GM18499 (cell line): Measurements from ENCODE around the gene CIITA.
"Not testable (repeated sequence)": the region's sequence is repeated elsewhere in the genome, so short reads cannot be mapped to it uniquely, and the experiment has no call there.

Source experiments
- ATAC-seq: cut with Tn5 transposase; IDR thresholded peaks from one replicate; pipeline ENCODE4 v1.9.1; 2021; ENCODE audit warnings: moderate number of reproducible peaks; ENCODE audit not compliant: insufficient read depth, unreplicated experiment

The CIITA gene, protein sequence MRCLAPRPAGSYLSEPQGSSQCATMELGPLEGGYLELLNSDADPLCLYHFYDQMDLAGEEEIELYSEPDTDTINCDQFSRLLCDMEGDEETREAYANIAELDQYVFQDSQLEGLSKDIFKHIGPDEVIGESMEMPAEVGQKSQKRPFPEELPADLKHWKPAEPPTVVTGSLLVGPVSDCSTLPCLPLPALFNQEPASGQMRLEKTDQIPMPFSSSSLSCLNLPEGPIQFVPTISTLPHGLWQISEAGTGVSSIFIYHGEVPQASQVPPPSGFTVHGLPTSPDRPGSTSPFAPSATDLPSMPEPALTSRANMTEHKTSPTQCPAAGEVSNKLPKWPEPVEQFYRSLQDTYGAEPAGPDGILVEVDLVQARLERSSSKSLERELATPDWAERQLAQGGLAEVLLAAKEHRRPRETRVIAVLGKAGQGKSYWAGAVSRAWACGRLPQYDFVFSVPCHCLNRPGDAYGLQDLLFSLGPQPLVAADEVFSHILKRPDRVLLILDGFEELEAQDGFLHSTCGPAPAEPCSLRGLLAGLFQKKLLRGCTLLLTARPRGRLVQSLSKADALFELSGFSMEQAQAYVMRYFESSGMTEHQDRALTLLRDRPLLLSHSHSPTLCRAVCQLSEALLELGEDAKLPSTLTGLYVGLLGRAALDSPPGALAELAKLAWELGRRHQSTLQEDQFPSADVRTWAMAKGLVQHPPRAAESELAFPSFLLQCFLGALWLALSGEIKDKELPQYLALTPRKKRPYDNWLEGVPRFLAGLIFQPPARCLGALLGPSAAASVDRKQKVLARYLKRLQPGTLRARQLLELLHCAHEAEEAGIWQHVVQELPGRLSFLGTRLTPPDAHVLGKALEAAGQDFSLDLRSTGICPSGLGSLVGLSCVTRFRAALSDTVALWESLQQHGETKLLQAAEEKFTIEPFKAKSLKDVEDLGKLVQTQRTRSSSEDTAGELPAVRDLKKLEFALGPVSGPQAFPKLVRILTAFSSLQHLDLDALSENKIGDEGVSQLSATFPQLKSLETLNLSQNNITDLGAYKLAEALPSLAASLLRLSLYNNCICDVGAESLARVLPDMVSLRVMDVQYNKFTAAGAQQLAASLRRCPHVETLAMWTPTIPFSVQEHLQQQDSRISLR

DNA sequence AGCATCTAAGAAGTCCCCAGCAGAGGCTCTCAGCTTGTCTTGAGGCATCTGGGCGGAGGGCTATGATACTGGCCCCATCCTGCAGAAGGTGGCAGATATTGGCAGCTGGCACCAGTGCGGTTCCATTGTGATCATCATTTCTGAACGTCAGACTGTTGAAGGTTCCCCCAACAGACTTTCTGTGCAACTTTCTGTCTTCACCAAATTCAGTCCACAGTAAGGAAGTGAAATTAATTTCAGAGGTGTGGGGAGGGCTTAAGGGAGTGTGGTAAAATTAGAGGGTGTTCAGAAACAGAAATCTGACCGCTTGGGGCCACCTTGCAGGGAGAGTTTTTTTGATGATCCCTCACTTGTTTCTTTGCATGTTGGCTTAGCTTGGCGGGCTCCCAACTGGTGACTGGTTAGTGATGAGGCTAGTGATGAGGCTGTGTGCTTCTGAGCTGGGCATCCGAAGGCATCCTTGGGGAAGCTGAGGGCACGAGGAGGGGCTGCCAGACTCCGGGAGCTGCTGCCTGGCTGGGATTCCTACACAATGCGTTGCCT, at the start of gene CIITA:
Gene CIITA, plus strand, starts transcription at position 404 of the 543 bp plus-strand sequence. Its CDS starts 129 bp downstream, at position 533.
- ATAC-seq, result peak; percentile 43

DNA sequence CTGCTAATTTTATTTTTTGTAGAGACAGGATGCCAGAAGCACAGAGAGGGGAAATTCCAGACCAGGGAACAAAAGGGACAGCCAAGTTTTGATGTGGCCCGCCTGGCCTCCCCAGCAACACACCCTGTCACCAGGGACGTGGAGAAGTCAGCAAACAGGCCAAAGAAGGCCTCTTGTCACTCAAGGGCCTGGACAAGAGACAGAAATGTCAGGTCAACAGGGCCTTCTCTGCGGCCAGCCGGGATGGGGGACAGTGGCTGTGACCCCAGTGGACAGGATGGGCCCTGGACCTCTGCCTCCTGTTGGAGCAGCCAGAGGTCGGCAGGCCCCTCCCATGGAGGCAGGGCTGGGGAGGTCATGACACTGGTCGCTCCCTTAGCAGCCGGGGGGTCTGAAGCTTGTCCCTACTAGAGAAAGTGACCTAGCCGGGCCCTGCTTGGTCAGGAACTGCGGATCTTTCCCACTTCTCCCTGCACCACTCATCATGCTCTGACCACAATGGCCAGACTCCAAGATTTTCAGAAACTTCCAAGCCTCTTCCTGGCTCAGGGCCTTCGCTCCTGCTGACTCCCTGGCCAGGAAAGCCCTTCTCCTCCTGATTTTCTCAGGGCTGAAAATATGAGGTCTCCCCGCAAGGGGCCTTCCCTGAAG, 49.2 kb upstream of the CIITA start:
- no peak for ATAC-seq

DNA sequence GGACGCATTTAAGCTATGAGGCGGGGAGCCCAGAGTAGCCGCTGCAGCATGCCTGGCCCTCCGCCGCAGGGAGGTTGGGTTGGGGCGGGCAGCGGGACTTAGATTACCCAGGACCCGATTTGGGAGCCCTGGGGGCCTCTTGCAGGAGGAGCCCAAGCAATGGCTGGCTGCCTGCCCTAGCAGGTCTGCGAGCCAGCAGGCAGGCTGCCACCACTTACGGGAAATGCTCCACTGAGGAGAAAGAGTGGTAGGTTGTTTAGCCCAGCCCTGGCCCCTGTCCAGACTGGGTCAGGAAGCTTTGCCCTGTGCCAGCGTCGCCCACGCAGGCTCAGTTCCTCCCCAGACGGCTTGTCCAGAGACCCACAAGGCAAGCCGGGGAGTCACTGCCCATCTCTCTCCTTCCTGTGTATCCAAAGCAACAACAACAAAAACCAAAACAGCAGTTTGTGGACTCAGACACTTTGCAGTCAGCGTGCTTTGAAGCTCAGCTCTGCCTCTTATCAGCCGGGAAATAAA, 48.1 kb upstream of the CIITA start:
- no peak for ATAC-seq

DNA sequence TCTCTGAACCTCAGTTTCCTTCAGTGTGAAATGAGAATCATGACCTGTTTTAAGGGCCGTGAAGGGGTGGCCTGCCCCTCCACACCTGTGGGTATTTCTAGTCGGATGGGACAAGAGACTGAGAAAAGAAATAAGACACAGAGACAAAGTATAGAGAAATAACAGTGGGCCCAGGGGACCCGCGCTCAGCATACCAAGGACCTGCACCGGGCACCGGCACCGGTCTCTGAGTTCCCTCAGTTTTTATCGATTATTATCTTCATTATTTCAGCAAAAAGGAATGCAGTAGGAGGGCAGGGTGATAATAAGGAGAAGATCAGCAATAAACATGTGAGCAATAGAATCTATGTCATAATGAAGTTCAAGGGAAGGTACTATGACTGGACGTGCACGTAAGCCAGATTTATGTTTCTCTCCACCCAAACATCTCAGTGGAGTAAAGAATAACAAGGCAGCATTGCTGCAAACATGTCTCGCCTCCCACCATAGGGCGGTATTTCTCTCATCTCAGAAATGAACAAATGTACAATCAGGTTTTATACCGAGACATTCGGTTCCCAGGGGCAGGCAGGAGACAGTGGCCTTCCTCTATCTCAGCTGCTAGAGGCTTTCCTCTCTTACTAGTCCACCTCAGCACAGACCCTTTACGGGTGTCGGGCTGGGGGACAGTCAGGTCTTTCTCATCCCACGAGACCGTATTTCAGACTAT, 47.5 kb upstream of the CIITA start:
- not testable (repeated sequence) for ATAC-seq

DNA sequence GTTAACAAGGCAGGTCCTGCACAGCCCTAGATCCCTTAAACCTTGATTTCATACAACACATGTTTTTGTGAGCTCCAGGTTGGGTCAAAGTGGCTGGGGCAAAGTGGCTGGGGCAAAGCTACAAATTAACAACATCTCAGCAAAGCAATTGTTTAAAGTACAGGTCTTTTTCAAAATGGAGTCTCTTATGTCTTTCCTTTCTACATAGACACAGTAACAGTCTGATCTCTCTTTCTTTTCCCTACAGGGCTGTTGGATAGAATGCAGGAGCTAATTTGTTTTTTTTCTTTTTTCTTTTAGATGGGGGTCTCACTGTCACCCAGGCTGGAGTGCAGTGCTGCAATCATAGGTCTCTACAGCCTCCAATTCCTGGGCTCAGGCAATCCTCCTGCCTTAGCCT, 46.8 kb upstream of the CIITA start:
- not testable (repeated sequence) for ATAC-seq

GRCh38 chr16:10831894-10832886, 44.8 kb upstream of the CIITA start:
- ATAC-seq, result no peak

- ATAC-seq, result no peak
Measured at GRCh38 chr16:10833271-10833670, 43.7 kb upstream of the CIITA start.

DNA sequence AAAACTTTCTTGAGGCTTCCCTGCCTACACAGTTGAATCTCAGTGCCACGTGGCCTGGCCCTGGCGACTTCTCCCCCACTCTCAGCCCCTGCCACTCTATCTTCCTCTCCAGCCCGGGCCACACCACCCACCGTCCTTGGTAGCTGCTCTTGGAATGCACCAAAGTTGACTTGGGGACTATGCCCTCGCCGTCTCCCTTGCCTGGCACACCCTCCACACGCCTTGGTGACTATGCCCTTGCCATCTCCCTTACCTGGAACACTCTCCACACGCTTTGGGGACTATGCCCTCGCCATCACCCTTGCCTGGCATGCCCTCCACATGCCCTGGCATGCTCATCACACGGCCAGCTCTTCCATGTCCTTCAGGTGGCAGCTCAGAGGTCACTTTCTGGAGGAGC, 42.9 kb upstream of the CIITA start:
- ATAC-seq, result no peak

- ATAC-seq, result no peak
Measured at GRCh38 chr16:10834766-10835165, 42.2 kb upstream of the CIITA start.

DNA sequence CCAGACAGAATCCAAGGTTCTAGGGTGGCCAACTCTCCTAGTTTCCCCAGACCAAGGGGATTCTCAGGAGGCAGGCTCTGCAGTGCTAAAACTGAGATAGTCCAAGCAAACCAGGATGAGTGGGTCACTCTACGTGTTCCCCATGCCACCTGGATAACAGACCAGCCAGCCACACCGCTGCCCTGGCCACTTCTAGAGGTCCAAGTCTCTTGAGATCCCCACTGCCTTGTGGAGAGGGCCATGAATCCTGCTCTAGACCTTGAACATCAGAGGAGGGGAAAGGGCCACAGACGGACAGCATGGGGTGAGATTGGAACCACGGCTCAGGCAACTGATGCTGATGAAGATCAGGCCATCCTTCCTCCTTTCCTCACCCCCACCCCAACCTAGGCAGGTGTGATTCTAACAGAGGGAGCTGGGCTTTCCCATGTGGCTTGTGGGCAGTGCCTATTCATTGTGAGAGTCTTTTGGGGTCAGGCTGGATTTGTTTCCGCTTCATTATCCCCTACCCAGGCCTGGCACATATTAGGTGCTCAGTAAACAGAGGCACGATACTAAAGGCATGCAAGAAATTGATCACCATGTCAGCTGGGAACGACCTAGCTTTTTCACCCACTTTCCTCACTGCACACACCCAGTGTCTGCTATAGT, 41.6 kb upstream of the CIITA start:
- no peak for ATAC-seq

DNA sequence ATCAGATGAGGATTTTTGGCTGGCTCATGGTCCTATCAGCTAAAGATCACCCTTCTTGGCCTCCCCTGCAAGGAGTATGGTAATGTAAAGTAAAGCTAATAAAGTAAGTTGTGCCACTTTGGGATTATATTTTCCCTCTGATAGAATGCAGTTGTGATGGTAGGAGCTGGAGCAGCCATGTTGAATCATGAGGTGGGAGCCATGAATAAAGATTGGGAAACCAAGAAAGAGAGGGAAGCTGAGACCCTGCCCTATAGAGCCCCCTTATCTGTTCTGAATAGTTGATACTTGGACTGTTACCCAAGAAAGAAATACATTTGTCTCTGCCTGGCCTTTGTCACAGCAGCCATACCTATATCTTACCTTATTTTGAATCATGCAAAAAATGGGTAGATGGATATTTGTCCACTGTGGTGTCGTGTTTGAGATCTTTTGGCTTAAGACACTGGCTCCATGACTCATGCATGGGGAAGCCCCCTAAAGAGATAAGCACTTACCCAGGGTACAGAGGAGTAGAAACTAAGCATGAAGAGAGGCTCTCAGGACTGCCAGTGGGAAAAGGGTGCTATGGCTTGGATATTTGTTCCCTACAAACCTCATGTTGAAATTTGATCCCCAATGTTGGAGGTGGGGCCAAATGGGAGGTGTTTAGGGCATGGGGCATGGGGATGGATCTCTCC, 40.7 kb upstream of the CIITA start:
- no peak for ATAC-seq

GRCh38 chr16:10838621-10839278, 38.3 kb upstream of the CIITA start:
- ATAC-seq, result no peak

DNA sequence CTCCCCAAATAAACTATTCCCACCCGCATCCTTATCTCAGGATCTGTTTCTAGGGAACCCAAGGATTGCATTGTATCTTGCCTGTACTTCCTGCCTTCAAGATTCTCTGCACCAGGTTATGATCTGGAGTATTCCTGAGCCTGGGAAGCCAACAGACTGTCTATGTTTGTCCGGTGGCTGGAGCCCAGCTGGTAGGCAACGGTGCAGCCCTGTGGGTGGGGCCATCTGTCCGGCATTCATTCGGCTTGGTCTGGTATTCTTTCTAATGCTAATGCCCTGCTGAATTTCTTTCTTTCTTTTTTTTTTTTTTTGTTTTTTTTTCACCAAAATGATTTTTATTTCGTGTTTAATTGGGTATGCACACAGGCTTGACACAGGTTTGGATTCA, 37.7 kb upstream of the CIITA start:
- ATAC-seq, result no peak

DNA sequence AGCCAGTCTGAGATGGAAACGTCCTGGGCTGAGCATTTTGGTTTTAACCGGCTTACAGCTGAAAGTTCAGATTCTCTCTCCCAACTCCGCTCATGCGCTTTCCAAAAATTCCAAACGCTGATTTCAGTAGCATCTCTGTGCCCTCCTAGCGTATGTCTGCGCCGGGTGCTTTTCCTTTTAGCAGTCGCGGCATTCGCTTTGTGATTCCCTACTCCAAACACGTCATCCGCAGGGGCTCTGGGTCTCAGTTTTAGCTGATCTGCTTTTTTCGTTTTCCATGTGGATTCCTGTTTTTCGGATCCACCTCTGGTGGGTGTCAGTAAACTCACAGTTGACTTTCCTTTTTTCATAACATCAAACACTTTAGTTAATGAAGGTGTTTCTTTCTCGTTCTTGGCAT, 36.3 kb upstream of the CIITA start:
- no peak for ATAC-seq

DNA sequence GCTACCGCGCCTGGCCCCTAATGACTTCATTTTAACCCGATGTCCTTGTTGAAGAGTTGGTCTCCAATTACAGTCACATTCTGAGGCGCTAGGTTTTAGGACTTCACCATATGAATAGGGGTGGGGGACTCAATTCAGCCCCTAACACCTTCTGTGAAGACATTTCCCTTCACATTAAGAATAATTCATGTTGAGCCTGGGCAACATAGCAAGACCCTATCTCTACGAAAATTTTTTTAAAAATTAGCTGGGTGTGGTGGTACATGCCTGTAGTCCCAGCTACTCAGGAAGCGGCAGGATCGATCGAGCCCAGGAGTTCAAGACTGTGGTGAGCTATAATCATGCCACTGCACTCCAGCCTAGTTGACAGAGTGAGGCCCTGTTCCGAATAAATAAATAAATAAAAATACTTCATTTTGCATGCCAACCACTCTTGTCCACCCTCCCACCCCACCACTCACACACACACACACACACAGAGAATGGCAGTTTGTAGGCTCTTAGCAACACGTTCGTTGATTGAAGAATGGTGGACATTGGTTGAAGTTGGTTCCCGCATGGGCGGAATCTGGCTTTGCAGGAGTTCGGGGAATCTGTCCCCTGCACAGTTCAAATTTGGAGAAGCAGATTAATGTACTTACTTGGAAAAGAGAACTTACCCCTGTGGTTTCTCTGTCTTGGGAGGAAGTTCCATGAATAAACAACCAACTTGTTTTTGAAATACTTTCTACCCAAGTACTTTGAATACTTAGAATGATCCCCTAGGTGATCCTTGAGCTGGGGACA, 30.6 kb upstream of the CIITA start:
- no peak for ATAC-seq

DNA sequence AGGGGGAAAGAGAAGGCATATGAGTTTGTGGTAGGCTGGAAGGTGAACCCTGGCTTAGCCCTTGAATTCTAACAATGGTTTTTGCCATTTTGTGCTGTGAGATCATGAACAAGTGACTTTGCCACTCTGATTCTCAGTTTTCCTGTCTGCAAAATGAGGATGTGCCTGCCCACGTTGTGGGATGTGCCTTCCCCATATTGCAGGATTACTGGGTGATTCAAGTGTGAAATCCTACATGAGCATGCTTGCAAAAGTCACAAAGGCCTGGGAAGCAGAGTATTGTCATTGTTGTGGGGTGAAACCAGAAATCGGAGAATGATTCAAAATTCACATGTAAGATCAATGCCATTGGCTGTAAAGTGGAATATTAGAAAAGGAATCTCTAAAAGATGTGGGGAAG, 29.8 kb upstream of the CIITA start:
- ATAC-seq, result no peak
